ENCODE results near the gene RTKN2.

The RTKN2 gene

GRCh38 chr10:62171791-62172190 is 96.9 kb downstream of the RTKN2 start:
- TF ChIP-seq CTCF (IDR thresholded peaks at IDR 0.05; ENCODE audit: low read depth, low read length, missing control alignments): no peak
- no peak overlapping the region for H3K4me3 ChIP-seq (replicated peaks; ENCODE audit: low read depth, low read length)
- peak; percentile 17 for DNase-seq (ENCODE audit: extremely low read depth, low read depth)

DNA sequence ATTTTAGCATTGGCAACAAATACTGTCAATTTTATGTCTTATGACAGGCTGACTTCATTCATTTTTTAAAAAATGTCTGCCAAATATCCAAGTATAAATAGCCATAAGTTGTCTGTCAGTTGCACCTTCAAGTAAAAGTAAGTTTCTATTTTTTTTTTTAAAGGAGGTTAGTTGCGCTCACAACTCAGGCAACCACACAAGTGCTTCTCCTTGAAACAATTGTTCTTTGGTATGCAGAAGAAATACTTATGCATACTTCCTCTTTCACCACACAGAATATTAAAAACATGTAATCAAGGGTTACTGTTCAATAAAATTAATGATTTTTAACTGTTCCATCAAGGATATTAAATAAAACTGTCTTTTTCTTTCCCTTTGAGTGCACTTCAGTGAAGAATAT is 97.9 kb downstream of the RTKN2 start:
- no peak for TF ChIP-seq CTCF (IDR thresholded peaks at IDR 0.05; ENCODE audit: low read depth, low read length, missing control alignments)
- no peak for DNase-seq (ENCODE audit: extremely low read depth, low read depth)
- no peak overlapping the region for H3K4me3 ChIP-seq (replicated peaks; ENCODE audit: low read depth, low read length)

DNA sequence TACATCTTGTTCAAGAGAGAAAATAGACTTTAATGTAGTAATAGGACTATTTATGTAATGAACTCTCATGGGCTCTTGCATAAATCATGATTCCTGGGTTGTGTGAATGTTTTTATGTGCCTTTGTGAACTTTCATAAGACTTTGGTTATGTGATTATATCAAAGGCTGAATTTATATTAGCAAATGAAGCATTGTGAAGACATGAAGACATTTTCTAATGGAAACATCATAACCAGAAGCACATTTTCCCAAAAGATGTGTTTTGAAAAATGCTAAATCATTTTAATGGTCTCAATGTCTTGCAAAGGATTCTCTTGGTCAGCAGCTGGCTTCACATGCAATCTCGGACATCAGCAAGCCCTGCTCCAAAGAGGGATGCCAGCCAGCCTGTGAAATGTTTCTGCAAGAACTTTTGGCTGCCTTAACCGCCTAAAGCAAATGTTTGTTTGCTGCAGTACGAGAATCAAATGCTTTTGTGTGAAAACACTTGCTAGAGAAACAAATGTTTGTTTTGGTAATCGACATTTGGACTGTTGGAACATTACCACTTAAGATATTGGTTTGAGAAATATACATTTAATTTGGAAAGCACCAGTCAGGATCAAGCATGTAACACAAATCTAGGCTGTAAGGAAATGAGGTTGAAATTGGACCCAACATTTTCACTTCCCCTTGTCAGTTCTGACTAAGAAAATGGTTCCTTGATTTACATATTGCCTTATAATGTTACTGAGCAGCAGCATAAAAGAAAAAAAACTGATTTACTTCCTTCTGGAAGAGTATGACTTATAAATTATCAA is 102.1 kb downstream of the RTKN2 start:
- DNase-seq (ENCODE audit: extremely low read depth, low read depth): peak; percentile 47
- TF ChIP-seq CTCF (IDR thresholded peaks at IDR 0.05; ENCODE audit: low read depth, low read length, missing control alignments): no peak
- H3K4me3 ChIP-seq (replicated peaks; ENCODE audit: low read depth, low read length): no peak overlapping the region

- DNase-seq (ENCODE audit: extremely low read depth, low read depth): no peak
- no peak for TF ChIP-seq CTCF (IDR thresholded peaks at IDR 0.05; ENCODE audit: low read depth, low read length, missing control alignments)
- H3K4me3 ChIP-seq (replicated peaks; ENCODE audit: low read depth, low read length): no peak overlapping the region
Measured at GRCh38 chr10:62165803-62166202, 102.8 kb downstream of the RTKN2 start.

- no peak overlapping the region for H3K4me3 ChIP-seq (replicated peaks; ENCODE audit: low read depth, low read length)
- TF ChIP-seq CTCF (IDR thresholded peaks at IDR 0.05; ENCODE audit: low read depth, low read length, missing control alignments): no peak
- DNase-seq (ENCODE audit: extremely low read depth, low read depth): no peak
Measured at GRCh38 chr10:62163024-62163423, 105.6 kb downstream of the RTKN2 start.

GRCh38 chr10:62162261-62162981 is 106.2 kb downstream of the RTKN2 start:
- DNase-seq (ENCODE audit: extremely low read depth, low read depth): no peak
- no peak overlapping the region for H3K4me3 ChIP-seq (replicated peaks; ENCODE audit: low read depth, low read length)
- no peak for TF ChIP-seq CTCF (IDR thresholded peaks at IDR 0.05; ENCODE audit: low read depth, low read length, missing control alignments)

All from HFF-Myc (cell line).